SK-N-SH (cell line): Measurements from ENCODE around the gene MGAT4A. TPM values are rescaled to one million over a fixed set of nuclear protein-coding genes. Genes with fewer than 3 reads are reported as not detected.

Experiments
- CTCF ChIA-PET: fragments of 300-600, 350-600 bp; formaldehyde crosslinking; extraction: SDS; loops from one replicate; lab custom pipeline; 2021; lab: Yijun Ruan, JAX
- POLR2A ChIA-PET: fragments of 350-600 bp; sonication (Branson Sonifier 250); formaldehyde crosslinking; extraction: SDS; loops from one replicate; lab custom pipeline; 2020; ENCODE audit warnings: antibody characterized with exemption, inconsistent platforms; lab: Yijun Ruan, JAX
- DNase-seq: peaks from one replicate; pipeline ENCODE4 v3.0.0; 2012
- H2AFZ ChIP-seq: fragments of 200-600 bp; sonication (generic); 2 replicates; pipeline ENCODE4 v1.8.1; 2016; ENCODE audit warnings: antibody characterized with exemption, mild to moderate bottlenecking, low read depth
- H3F3A ChIP-seq: fragments of 200-600 bp; sonication (generic); replicated peaks from 2 replicates; pipeline ENCODE3; 2016; ENCODE audit warnings: antibody characterized with exemption, mild to moderate bottlenecking; ENCODE audit not compliant: insufficient read depth
- H3K27ac ChIP-seq, 2 experiments: fragments of 200-500 bp in 1 of 2; fragments of 200-600 bp in 1 of 2; sonication (Bioruptor generic) in 1 of 2; sonication (generic), shearing (Covaris generic) in 1 of 2; 2 replicates each; pipeline versions ENCODE4 v1.5.1 to v1.6.1; 2014 to 2016; ENCODE audit warnings: low read depth in 2 of 2, inconsistent platforms in 1 of 2, low read length in 1 of 2, mild to moderate bottlenecking in 1 of 2, mixed read lengths in 1 of 2
- H3K27me3 ChIP-seq: fragments of 200-600 bp; sonication (generic), shearing (Covaris generic); 2 replicates; pipeline ENCODE4 v1.6.1; 2016; ENCODE audit warnings: mixed run types; ENCODE audit not compliant: insufficient read depth
- H3K36me3 ChIP-seq, 2 experiments: fragments of 200-500 bp in 1 of 2; fragments of 200-600 bp in 1 of 2; sonication (Bioruptor generic) in 1 of 2; sonication (generic) in 1 of 2; replicated peaks in 1 of 2; 2 replicates each; pipeline versions ENCODE3 to v1.5.1; 2014 to 2016; ENCODE audit warnings: low read length in 1 of 2, mild to moderate bottlenecking in 1 of 2; ENCODE audit not compliant: insufficient read depth in 2 of 2, control insufficient read depth in 1 of 2
- H3K4me1 ChIP-seq, 2 experiments: fragments of 200-500 bp in 1 of 2; fragments of 200-600 bp in 1 of 2; sonication (Bioruptor generic) in 1 of 2; sonication (generic), shearing (Covaris generic) in 1 of 2; 2 replicates each; pipeline versions ENCODE4 v1.5.1 to v1.6.1; 2014 to 2016; ENCODE audit warnings: low read depth in 1 of 2, low read length in 1 of 2, mixed run types in 1 of 2; ENCODE audit not compliant: insufficient read depth in 2 of 2, control insufficient read depth in 1 of 2
- H3K4me2 ChIP-seq: fragments of 200-600 bp; sonication (generic), shearing (Covaris generic); 2 replicates; pipeline ENCODE4 v1.6.1; 2017; ENCODE audit warnings: mixed run types
- H3K4me3 ChIP-seq, 2 experiments: fragments of 200-500 bp in 1 of 2; fragments of 200-600 bp in 1 of 2; sonication (Bioruptor generic) in 1 of 2; sonication (generic), shearing (Covaris generic) in 1 of 2; 2 replicates each; pipeline versions ENCODE4 v1.5.1 to v1.8.1; 2014 to 2016; ENCODE audit warnings: low read depth in 2 of 2, inconsistent platforms in 1 of 2, low read length in 1 of 2, mild to moderate bottlenecking in 1 of 2, mixed read lengths in 1 of 2, moderate library complexity in 1 of 2
- H3K79me2 ChIP-seq: fragments of 200-600 bp; sonication (generic); 2 replicates; pipeline ENCODE4 v1.8.1; 2017; ENCODE audit warnings: mild to moderate bottlenecking; ENCODE audit not compliant: insufficient read depth
- H3K9ac ChIP-seq: fragments of 200-600 bp; sonication (generic); 2 replicates; pipeline ENCODE4 v1.6.1; 2017; ENCODE audit warnings: mixed run types
- H3K9me2 ChIP-seq: fragments of 200-600 bp; sonication (generic); 2 replicates; pipeline ENCODE4 v1.6.1; 2017; ENCODE audit warnings: mixed run types
- H3K9me3 ChIP-seq: fragments of 200-600 bp; sonication (generic); 2 replicates; pipeline ENCODE4 v1.6.1; 2017; ENCODE audit warnings: mixed run types, mild to moderate bottlenecking, moderate library complexity
- H4K20me1 ChIP-seq: fragments of 200-600 bp; sonication (generic); 2 replicates; pipeline ENCODE4 v1.6.1; 2017; ENCODE audit warnings: mild to moderate bottlenecking, mixed run types; ENCODE audit not compliant: insufficient read depth
- CHD2 ChIP-seq: fragments of 150-350 bp; IDR thresholded peaks from 2 replicates; pipeline ENCODE4 v1.6.1; 2018; ENCODE audit warnings: low read length; ENCODE audit not compliant: partially characterized antibody
- ELF1 ChIP-seq: IDR thresholded peaks from 2 replicates; pipeline ENCODE4 v1.4.0; 2012
- FOSL2 ChIP-seq: IDR thresholded peaks from 2 replicates; pipeline ENCODE4 v1.4.0; 2012; ENCODE audit warnings: low read depth, mild to moderate bottlenecking, moderate library complexity, borderline replicate concordance
- GATA2 ChIP-seq: sonication (generic); formaldehyde crosslinking; IDR thresholded peaks from 2 replicates; pipeline ENCODE4 v1.5.0; 2020; ENCODE audit warnings: mild to moderate bottlenecking, missing genetic modification reagents
- MEF2A ChIP-seq: IDR thresholded peaks from 2 replicates; pipeline ENCODE4 v1.4.0; 2012; ENCODE audit warnings: low read depth, borderline replicate concordance
- MXI1 ChIP-seq: IDR thresholded peaks from 2 replicates; pipeline ENCODE4 v1.6.1; 2012; ENCODE audit warnings: mild to moderate bottlenecking, low read depth, low read length, improper control_type of control experiment
- NFIC ChIP-seq: IDR thresholded peaks from 2 replicates; pipeline ENCODE4 v1.4.0; 2012; ENCODE audit warnings: borderline replicate concordance
- NRF1 ChIP-seq: IDR thresholded peaks from 2 replicates; pipeline ENCODE4 v1.6.1; 2012; ENCODE audit warnings: low read depth, mild to moderate bottlenecking, low read length
- RFX5 ChIP-seq: IDR thresholded peaks from 2 replicates; pipeline ENCODE4 v1.6.1; 2012; ENCODE audit warnings: mild to moderate bottlenecking, improper control_type of control experiment, low read length
- RXRA ChIP-seq: IDR thresholded peaks from 2 replicates; pipeline ENCODE4 v1.4.0; 2012; ENCODE audit warnings: low read depth, mild to moderate bottlenecking, borderline replicate concordance
- SIN3A ChIP-seq: IDR thresholded peaks from 2 replicates; pipeline ENCODE4 v1.6.1; 2012; ENCODE audit warnings: low read depth, mild to moderate bottlenecking, low read length, moderate library complexity, borderline replicate concordance
- SMC3 ChIP-seq: IDR thresholded peaks from 2 replicates; pipeline ENCODE4 v1.6.1; 2012; ENCODE audit warnings: low read depth, low read length, improper control_type of control experiment
- TAF1 ChIP-seq: IDR thresholded peaks from 2 replicates; pipeline ENCODE4 v1.6.1; 2012; ENCODE audit warnings: low read depth, mild to moderate bottlenecking, low read length, moderate library complexity, borderline replicate concordance
- TEAD4 ChIP-seq: IDR thresholded peaks from 2 replicates; pipeline ENCODE4 v1.4.0; 2012; ENCODE audit warnings: mild to moderate bottlenecking, borderline replicate concordance; ENCODE audit not compliant: insufficient read depth
- YY1 ChIP-seq: IDR thresholded peaks from 2 replicates; pipeline ENCODE4 v1.4.0; 2012; ENCODE audit warnings: low read depth, mild to moderate bottlenecking
- WGBS: methylation state at CpG from one replicate; pipeline ENCODE4 v1.1.6; 2017; ENCODE audit warnings: low lambda C conversion rate; 5-methylcytosine and 5-hydroxymethylcytosine counted together
- polyA plus RNA-seq, 3 experiments: library from polyadenylated mRNA; depleted of rRNA; stranded (reverse); fragments of >200 nt; gene quantifications; 2 replicates each; pipeline ENCODE4 v1.2.3, GENCODE V29; 2012
- TF ChIP-seq, protein P1 (sequence below): fragments of 150-350 bp; IDR thresholded peaks from 2 replicates; pipeline ENCODE4 v1.6.1; 2017; ENCODE audit warnings: antibody characterized with exemption, low read length, low read depth, borderline replicate concordance
- TF ChIP-seq, protein P2 (sequence below): IDR thresholded peaks from 2 replicates; pipeline ENCODE4; 2012
- TF ChIP-seq, protein P3 (sequence below): IDR thresholded peaks from 2 replicates; pipeline ENCODE4 v1.4.0; 2012; ENCODE audit warnings: low read depth

The MGAT4A gene
- polyA plus RNA-seq, 1 of the 3 experiments (the other 2 are of a cell fraction): 0.07 TPM

DNA sequence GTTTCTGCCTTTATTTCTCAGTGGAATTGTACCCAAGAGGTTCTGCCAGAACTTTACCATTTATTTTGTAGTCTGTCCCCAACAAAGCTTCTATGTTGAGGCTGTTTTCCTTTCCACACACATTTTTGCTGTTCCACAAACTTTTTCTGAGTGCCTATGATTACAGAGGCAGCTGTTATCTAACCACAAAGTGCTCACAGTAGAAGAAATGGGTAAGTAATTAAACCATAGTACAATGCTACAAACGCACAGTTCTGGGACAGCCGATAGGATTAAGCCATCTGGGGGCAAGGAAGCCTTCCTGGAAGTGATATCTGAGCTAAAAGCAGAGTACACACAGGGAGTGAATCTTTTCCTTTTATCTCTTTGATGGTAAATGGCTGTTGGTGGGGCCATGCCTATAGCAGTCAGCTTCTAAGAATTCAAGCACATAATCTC, 3.9 kb upstream of the MGAT4A start:
- Histone ChIP-seq H3K36me3 (no peaks in the 10 kb centered on the region), H3K27me3 (peaks cover 21% of the 10 kb centered on the region), H3F3A (no peaks in the 10 kb centered on the region), H3K4me1 (peaks cover 2 to 5% of the 10 kb centered on the region in 2 experiments; a peak in 3 of 4 replicates), H3K9me2 (no peaks in the 10 kb centered on the region), H3K9me3 (no peaks in the 10 kb centered on the region), H3K79me2 (no peaks in the 10 kb centered on the region), H3K4me2 (no peak overlapping the region), H3K4me3 (no peak overlapping the region), H3K27ac (no peak overlapping the region), H2AFZ (no peak overlapping the region), H3K9ac (no peak overlapping the region), H4K20me1 (no peaks in the 10 kb centered on the region)
- TF ChIP-seq RFX5: no peak
- no peak for TF ChIP-seq NRF1
- no peak for TF ChIP-seq RXRA
- ChIA-PET POLR2A (interaction anchor here (0.6 kb wide), 1 partner anchor 14 kb away, joined by 3 read pairs; no protein-coding TSS in a partner anchor), CTCF (interaction anchor here (0.7 kb wide), 1 partner anchor 36 kb away, joined by 4 read pairs; no protein-coding TSS in a partner anchor)
- DNase-seq: no peak
- 64% methylated on average over 2 of the region's 2 CpGs for WGBS

DNA sequence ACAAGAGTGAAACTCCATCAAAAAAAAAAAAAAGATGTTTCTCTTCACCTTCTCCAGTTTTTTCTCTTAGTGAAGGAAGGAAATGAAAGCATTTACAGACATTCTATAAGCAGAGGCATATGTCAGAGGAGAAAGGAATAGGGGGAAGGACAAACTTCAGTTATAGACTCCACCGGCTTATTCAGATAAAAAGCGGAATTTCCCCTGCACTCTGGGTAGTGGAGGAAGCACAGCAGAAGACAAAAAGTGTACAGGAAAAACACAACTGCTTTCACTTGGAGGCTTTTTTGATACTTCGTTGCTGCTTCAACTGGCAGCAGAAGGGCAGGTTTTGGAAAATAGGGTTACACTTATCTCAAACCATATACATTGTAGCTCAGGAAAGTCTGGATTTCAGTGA, 3.2 kb upstream of the MGAT4A start:
- CTCF ChIA-PET: interaction anchor here (1.2 kb wide), 1 partner anchor 85 kb away, joined by 5 read pairs; no protein-coding TSS in a partner anchor

DNA sequence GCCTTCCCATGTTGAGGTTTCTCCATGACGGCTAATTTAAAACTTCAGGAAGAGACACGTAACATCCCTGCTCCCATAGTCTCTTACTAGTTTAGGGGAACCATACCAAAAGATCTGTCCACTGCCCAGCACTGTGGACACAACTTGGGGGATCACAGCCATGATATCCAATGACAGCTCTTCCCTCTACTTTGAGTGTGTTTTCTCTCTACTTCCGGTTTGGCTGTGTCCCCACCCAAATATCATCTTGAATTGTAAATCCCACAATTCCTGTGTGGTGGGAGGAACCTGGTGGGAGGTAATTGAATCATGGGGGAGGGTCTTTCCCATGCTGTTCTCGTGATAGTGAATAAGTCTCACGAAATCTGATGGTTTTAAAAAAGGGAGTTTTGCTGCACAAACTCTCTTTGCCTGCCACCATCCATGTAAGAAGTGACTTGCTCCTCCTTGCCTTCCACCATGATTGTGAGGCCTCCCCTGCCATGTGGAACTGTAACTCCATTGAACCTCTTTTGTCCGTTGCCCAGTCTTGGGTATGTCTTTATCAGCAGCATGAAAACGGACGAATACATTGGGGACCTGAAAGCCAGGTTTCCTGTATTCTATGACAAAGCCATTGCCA, 1.6 kb upstream of the MGAT4A start:
- H4K20me1 ChIP-seq: no peaks in the 10 kb centered on the region
- TF ChIP-seq MXI1: no peak
- TF ChIP-seq TEAD4: no peak
- no peak for TF ChIP-seq SIN3A
- no peak for TF ChIP-seq SMC3
- TF ChIP-seq MEF2A: no peak
- TF ChIP-seq, protein P1, sequence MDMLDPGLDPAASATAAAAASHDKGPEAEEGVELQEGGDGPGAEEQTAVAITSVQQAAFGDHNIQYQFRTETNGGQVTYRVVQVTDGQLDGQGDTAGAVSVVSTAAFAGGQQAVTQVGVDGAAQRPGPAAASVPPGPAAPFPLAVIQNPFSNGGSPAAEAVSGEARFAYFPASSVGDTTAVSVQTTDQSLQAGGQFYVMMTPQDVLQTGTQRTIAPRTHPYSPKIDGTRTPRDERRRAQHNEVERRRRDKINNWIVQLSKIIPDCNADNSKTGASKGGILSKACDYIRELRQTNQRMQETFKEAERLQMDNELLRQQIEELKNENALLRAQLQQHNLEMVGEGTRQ: no peak
- TF ChIP-seq NFIC: no peak
- TF ChIP-seq, protein P2, sequence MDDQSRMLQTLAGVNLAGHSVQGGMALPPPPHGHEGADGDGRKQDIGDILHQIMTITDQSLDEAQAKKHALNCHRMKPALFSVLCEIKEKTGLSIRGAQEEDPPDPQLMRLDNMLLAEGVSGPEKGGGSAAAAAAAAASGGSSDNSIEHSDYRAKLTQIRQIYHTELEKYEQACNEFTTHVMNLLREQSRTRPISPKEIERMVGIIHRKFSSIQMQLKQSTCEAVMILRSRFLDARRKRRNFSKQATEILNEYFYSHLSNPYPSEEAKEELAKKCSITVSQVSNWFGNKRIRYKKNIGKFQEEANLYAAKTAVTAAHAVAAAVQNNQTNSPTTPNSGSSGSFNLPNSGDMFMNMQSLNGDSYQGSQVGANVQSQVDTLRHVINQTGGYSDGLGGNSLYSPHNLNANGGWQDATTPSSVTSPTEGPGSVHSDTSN: no peak
- TF ChIP-seq, protein P3, sequence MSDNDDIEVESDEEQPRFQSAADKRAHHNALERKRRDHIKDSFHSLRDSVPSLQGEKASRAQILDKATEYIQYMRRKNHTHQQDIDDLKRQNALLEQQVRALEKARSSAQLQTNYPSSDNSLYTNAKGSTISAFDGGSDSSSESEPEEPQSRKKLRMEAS: no peak
- no peak for TF ChIP-seq GATA2 (CRISPR knock-in tag)
- no peak for TF ChIP-seq CHD2
- no peak for TF ChIP-seq ELF1
- no peak for TF ChIP-seq NRF1

More for the DNA sequence above, 3.2 kb upstream of the MGAT4A start:
- Histone ChIP-seq H3K9ac (no peak overlapping the region), H3K27ac (no peak overlapping the region), H3K27me3 (peaks cover 28% of the 10 kb centered on the region), H3K4me2 (no peak overlapping the region), H3K4me1 (peaks cover 2 to 5% of the 10 kb centered on the region in 2 experiments; a peak in 3 of 4 replicates), H4K20me1 (no peaks in the 10 kb centered on the region), H3K36me3 (no peaks in the 10 kb centered on the region), H3F3A (no peaks in the 10 kb centered on the region), H2AFZ (no peak overlapping the region), H3K9me3 (no peaks in the 10 kb centered on the region), H3K4me3 (no peak overlapping the region), H3K9me2 (no peaks in the 10 kb centered on the region), H3K79me2 (no peaks in the 10 kb centered on the region)
- WGBS: 75% methylated on average over 3 of the region's 3 CpGs
- POLR2A ChIA-PET: no interaction called here
- TF ChIP-seq MEF2A: no peak
- TF ChIP-seq YY1: no peak
- no peak for TF ChIP-seq FOSL2
- TF ChIP-seq NRF1: no peak
- no peak for TF ChIP-seq RXRA
- no peak for TF ChIP-seq TAF1
- DNase-seq: no peak

More for the DNA sequence above, 1.6 kb upstream of the MGAT4A start:
- Histone ChIP-seq H3K36me3 (no peaks in the 10 kb centered on the region), H3K9me3 (no peaks in the 10 kb centered on the region), H3K9ac (no peak overlapping the region), H3K4me2 (no peak overlapping the region), H3K79me2 (no peaks in the 10 kb centered on the region), H3K27ac (no peak overlapping the region), H3F3A (no peaks in the 10 kb centered on the region), H3K27me3 (peaks cover 29% of the 10 kb centered on the region), H3K4me3 (no peak overlapping the region), H3K9me2 (no peaks in the 10 kb centered on the region), H3K4me1 (peaks cover 2 to 5% of the 10 kb centered on the region in 2 experiments; a peak in 3 of 4 replicates), H2AFZ (no peak overlapping the region)
- WGBS: 85% methylated on average over 8 of the region's 8 CpGs
- POLR2A ChIA-PET: no interaction called here
- DNase-seq: no peak
- CTCF ChIA-PET: no interaction called here
